Ovary (tissue), 9 donors: Measurements from ENCODE around the gene PNPLA6. TPM values are rescaled to one million over a fixed set of nuclear protein-coding genes. Genes with fewer than 3 reads are reported as not detected.
A peak's percentile ranks its signal among the peaks of the same experiment; 100 is the strongest.

Source experiments
- DNase-seq, 5 donors: peaks; one replicate each; pipeline ENCODE4 v3.0.0-alpha.2; 2019 to 2020
- H3K27ac ChIP-seq, 2 donors: fragments of 200-600 bp; one replicate each; pipeline versions ENCODE4 v1.5.1 to v1.8.0; 2019 to 2022
- H3K27me3 ChIP-seq: fragments of 200-600 bp; one replicate; pipeline ENCODE4 v1.8.0; 2022
- H3K36me3 ChIP-seq: fragments of 200-600 bp; sonication (generic); one replicate; pipeline ENCODE4 v1.5.1; 2019
- H3K4me1 ChIP-seq: one replicate; pipeline ENCODE4 v1.8.1; 2013; ENCODE audit warnings: mild to moderate bottlenecking, moderate library complexity; ENCODE audit not compliant: insufficient read depth
- H3K4me3 ChIP-seq: fragments of 200-600 bp; sonication (generic); one replicate; pipeline ENCODE4 v1.5.1; 2017
- H3K9me3 ChIP-seq, 2 donors: fragments of 200-600 bp in 1 of 2; sonication (generic) in 1 of 2; one replicate each; pipeline versions ENCODE4 v1.5.1 to v1.8.1; 2013 to 2019; ENCODE audit warnings: mild to moderate bottlenecking in 1 of 2, moderate library complexity in 1 of 2
- CTCF ChIP-seq, 3 donors: fragments of 450-650 bp in 2 of 3; fragments of 200-600 bp in 1 of 3; IDR thresholded peaks; one replicate each; pipeline versions ENCODE4 v1.5.1 to v1.8.0; 2016 to 2022; ENCODE audit warnings: antibody characterized with exemption in 3 of 3, mild to moderate bottlenecking in 1 of 3
- EP300 ChIP-seq: sonication (generic); formaldehyde crosslinking; IDR thresholded peaks from one replicate; pipeline ENCODE4 v1.6.1; 2017; ENCODE audit warnings: antibody characterized with exemption
- POLR2A ChIP-seq: fragments of 450-650 bp; IDR thresholded peaks from one replicate; pipeline ENCODE4 v1.6.1; 2017; ENCODE audit warnings: antibody characterized with exemption, mild to moderate bottlenecking, moderate library complexity
- WGBS, 3 donors: extraction: QIAGEN DNeasy Blood & Tissue Kit in 1 of 3; methylation state at CpG; one replicate each; pipeline versions ENCODE4 v1.1.5 to v1.1.7; 2013 to 2017; 5-methylcytosine and 5-hydroxymethylcytosine counted together
- intact Hi-C, 4 donors: fragments of 100-400 bp; cut with DNase I; formaldehyde crosslinking; loops; one replicate each; pipeline versions ENCODE4 v1.11.0 to v1.15.1; 2022 to 2023
- polyA plus RNA-seq, 2 donors: library from polyadenylated mRNA; stranded (reverse); fragments of 200-250 nt in 1 of 2; fragments of 350-450 nt in 1 of 2; fragmentation: Illumina TruSeq in 1 of 2; extraction: RNeasy Lipid Tissue Mini Kit (QIAGEN cat#74804) in 1 of 2; gene quantifications; one replicate each; pipeline ENCODE4 v1.2.3, GENCODE V29; 2013 to 2014
- total RNA-seq, 7 donors: library from RNA; depleted of rRNA in 2 of 7; stranded (reverse); fragments of >200 nt in 2 of 7; fragmentation: NEBNext Ultra II Directional in 3 of 7; extraction: Animal tissue kit (Norgen Biotek cat#: 25700) in 3 of 7; gene quantifications; one replicate each; pipeline versions ENCODE4 v1.1.0 to v1.2.4, GENCODE V29; 2016 to 2023
- donor health status: DM: no; HTN: no; CAD: no; lungs with moderate emphysema.
- donor health status: DM: no; HTN: no; CAD: no.
- donor health status: Bipolar disorder and iron deficiency.
- donor health status: DM: yes; HTN: yes; CAD: no.
- donor health status: DM: no; HTN: no; CAD: no.
- donor health status: DM: yes; HTN: yes; CAD: no.

Gene PNPLA6
- total and polyA plus RNA-seq, 9 donors: 19.0 to 69.1 (median 52.0) TPM

- H3K4me3 ChIP-seq: no peak overlapping the region
- no peaks in the 10 kb centered on the region for H3K36me3 ChIP-seq
- H3K9me3 ChIP-seq: no peaks in the 10 kb centered on the region
- no peak for DNase-seq
- WGBS, 3 donors: 58 to 72% (median 71%) methylated on average over 4 of the region's 4 CpGs
- intact Hi-C loops: no loop called here
- no peaks in the 10 kb centered on the region for H3K27me3 ChIP-seq
- no peaks in the 10 kb centered on the region for H3K4me1 ChIP-seq
- H3K27ac ChIP-seq: no peak overlapping the region
- TF ChIP-seq EP300 (no peak), POLR2A (no peak)
Measured at GRCh38 chr19:7559102-7559501, 23.6 kb downstream of the PNPLA6 start.

GRCh38 chr19:7560255-7560654, 24.7 kb downstream of the PNPLA6 start:
- TF ChIP-seq CTCF (IDR thresholded peaks at IDR 0.05) (no peak), EP300 (no peak), POLR2A (no peak)
- Histone ChIP-seq H3K4me3 (no peak overlapping the region), H3K36me3 (no peaks in the 10 kb centered on the region), H3K9me3 (no peaks in the 10 kb centered on the region), H3K27me3 (no peaks in the 10 kb centered on the region), H3K4me1 (no peaks in the 10 kb centered on the region), H3K27ac (no peak overlapping the region)
- WGBS, 3 donors: 93 to 97% (median 94%) methylated on average over 2 of the region's 2 CpGs
- no peak for DNase-seq
- intact Hi-C loops: no loop called here

GRCh38 chr19:7561325-7561724, 25.8 kb downstream of the PNPLA6 start:
- intact Hi-C loops: no loop called here
- H3K4me3 ChIP-seq: no peak overlapping the region
- H3K36me3 ChIP-seq: no peaks in the 10 kb centered on the region
- H3K4me1 ChIP-seq: no peaks in the 10 kb centered on the region
- no peak for DNase-seq
- WGBS, 3 donors: 73 to 89% (median 83%) methylated on average over 15 to 17 of the region's 17 CpGs
- H3K27ac ChIP-seq: no peak overlapping the region
- H3K27me3 ChIP-seq: no peaks in the 10 kb centered on the region
- TF ChIP-seq CTCF (IDR thresholded peaks at IDR 0.05) (no peak), EP300 (no peak), POLR2A (no peak)
- no peaks in the 10 kb centered on the region for H3K9me3 ChIP-seq

GRCh38 chr19:7562646-7563393, 27.3 kb downstream of the PNPLA6 start:
- H3K27me3 ChIP-seq: no peaks in the 10 kb centered on the region
- WGBS, 3 donors: 43 to 57% (median 44%) methylated on average over 16 of the region's 16 CpGs
- intact Hi-C loops: no loop called here
- TF ChIP-seq POLR2A: no peak
- TF ChIP-seq CTCF (IDR thresholded peaks at IDR 0.05): no peak
- TF ChIP-seq EP300: no peak
- no peak overlapping the region for H3K27ac ChIP-seq
- no peak overlapping the region for H3K4me3 ChIP-seq
- DNase-seq: peak in 1 of 5 donors; percentile 37
- H3K4me1 ChIP-seq: no peaks in the 10 kb centered on the region
- no peaks in the 10 kb centered on the region for H3K9me3 ChIP-seq
- no peaks in the 10 kb centered on the region for H3K36me3 ChIP-seq

- DNase-seq: no peak
- TF ChIP-seq CTCF (IDR thresholded peaks at IDR 0.05) (no peak), EP300 (no peak), POLR2A (no peak)
- Histone ChIP-seq H3K36me3 (no peaks in the 10 kb centered on the region), H3K27me3 (no peaks in the 10 kb centered on the region), H3K4me3 (no peak overlapping the region), H3K27ac (no peak overlapping the region), H3K4me1 (no peaks in the 10 kb centered on the region), H3K9me3 (no peaks in the 10 kb centered on the region)
- intact Hi-C loops: loop anchor here in 2 of 4 donors (1.0 to 5.0 kb wide), 2 partner anchors 42 to 232 kb away; no protein-coding TSS in a partner anchor
- WGBS, 3 donors: 88 to 93% (median 92%) methylated on average over 4 of the region's 4 CpGs
Measured at GRCh38 chr19:7564866-7565265, 29.3 kb downstream of the PNPLA6 start.
